Vagina (tissue), 2 donors: Measurements from ENCODE around the gene INKA2.

ENCODE experiments used
- CTCF ChIP-seq, 3 experiments: fragments of 450-650 bp in 2 of 3; fragments of 200-600 bp in 1 of 3; sonication (generic) in 1 of 3; IDR thresholded peaks; one replicate each; pipeline ENCODE4 v1.5.1; 2017 to 2019; ENCODE audit warnings: antibody characterized with exemption in 3 of 3, mild to moderate bottlenecking in 2 of 3, moderate library complexity in 2 of 3
- POLR2A ChIP-seq, 2 donors: fragments of 450-650 bp; IDR thresholded peaks; one replicate each; pipeline ENCODE4 v1.6.1; 2017; ENCODE audit warnings: antibody characterized with exemption in 2 of 2, mild to moderate bottlenecking in 2 of 2, moderate library complexity in 2 of 2
- POLR2AphosphoS5 ChIP-seq, 2 donors: sonication (generic); formaldehyde crosslinking; IDR thresholded peaks; one replicate each; pipeline ENCODE4 v1.9.0; 2017; ENCODE audit warnings: antibody characterized with exemption in 2 of 2, mild to moderate bottlenecking in 2 of 2, low read depth in 1 of 2; ENCODE audit not compliant: insufficient read depth in 1 of 2

GRCh38 chr1:111769517-111770146 lies 30.4 kb upstream of the INKA2 start:
- TF ChIP-seq POLR2A (IDR thresholded peaks at IDR 0.05) (no peak), CTCF (IDR thresholded peaks at IDR 0.05) (peak; percentile 55 to 87 (median 83)), POLR2AphosphoS5 (IDR thresholded peaks at IDR 0.05; ENCODE audit: insufficient read depth in 1 of 2, low read depth in 1 of 2) (no peak)
